ENCODE data around the gene KLHL10. TPM values are rescaled to one million over a fixed set of nuclear protein-coding genes. Genes with fewer than 3 reads are reported as not detected.

Gene KLHL10
- total and polyA plus RNA-seq, 2 of the 13 experiments (the other 11 are each of a cell fraction or from before 2014, with no cell fraction given), result 0.04 to 0.08 TPM

- TF ChIP-seq ZNF567 (CRISPR knock-in tag; IDR thresholded peaks at IDR 0.05; ENCODE audit: borderline replicate concordance) (no peak; the same call in 1 of the 2 replicates), SOX13 (IDR thresholded peaks at IDR 0.05) (no peak), SOX13 (CRISPR knock-in tag; conservative IDR thresholded peaks at IDR 0.05 in 1 of 2, IDR thresholded peaks at IDR 0.05 in 1 of 2) (no peak; a peak in 1 of 4 replicates), ZNF879 (CRISPR knock-in tag; IDR thresholded peaks at IDR 0.05) (no peak), ZNF776 (CRISPR knock-in tag; IDR thresholded peaks at IDR 0.05) (peak; percentile 87; the same call in 1 of the 2 replicates), TAF15 (IDR thresholded peaks at IDR 0.05; ENCODE audit: low read depth, low read length, poor library complexity, severe bottlenecking) (no peak), RNF2 (conservative IDR thresholded peaks at IDR 0.05; ENCODE audit: low read depth) (no peak), REPIN1 (CRISPR knock-in tag; IDR thresholded peaks at IDR 0.05; ENCODE audit: borderline replicate concordance, low read depth) (no peak), ZNF619 (CRISPR knock-in tag; IDR thresholded peaks at IDR 0.05) (no peak), ARHGAP35 (CRISPR knock-in tag; IDR thresholded peaks at IDR 0.05; ENCODE audit: borderline replicate concordance) (peak; percentile 64), THAP7 (CRISPR knock-in tag; IDR thresholded peaks at IDR 0.05) (no peak), ZNF451 (CRISPR knock-in tag; IDR thresholded peaks at IDR 0.05) (no peak), ZFP82 (CRISPR knock-in tag; IDR thresholded peaks at IDR 0.05; ENCODE audit: borderline replicate concordance) (peak; percentile 82; the same call in 1 of the 2 replicates), HMGXB3 (CRISPR knock-in tag; IDR thresholded peaks at IDR 0.05; ENCODE audit: borderline replicate concordance) (no peak), FOXC1 (CRISPR knock-in tag; IDR thresholded peaks at IDR 0.05; ENCODE audit: borderline replicate concordance) (no peak), FOXP4 (CRISPR knock-in tag; IDR thresholded peaks at IDR 0.05) (no peak), ZNF33A (CRISPR knock-in tag; IDR thresholded peaks at IDR 0.05; ENCODE audit: borderline replicate concordance) (no peak), DZIP1 (CRISPR knock-in tag; IDR thresholded peaks at IDR 0.05) (no peak), ZFP36L2 (CRISPR knock-in tag; IDR thresholded peaks at IDR 0.05) (no peak)
Measured at GRCh38 chr17:41835800-41836549, 1.6 kb upstream of the KLHL10 start, which contains the start of gene NT5C3B (continued).
